PC-3 (cell line): ENCODE results near the gene DSCAM.

ENCODE experiments used
- CTCF ChIP-seq: fragments of 300-600 bp; sonication (generic); conservative IDR thresholded peaks from 2 replicates; pipeline ENCODE4 v1.5.1; 2017; ENCODE audit warnings: antibody characterized with exemption, low read depth, mild to moderate bottlenecking, low read length
- EZH2 ChIP-seq: fragments of 300-600 bp; sonication (generic); IDR thresholded peaks from one replicate; pipeline ENCODE4 v1.6.1; 2017; ENCODE audit warnings: antibody characterized with exemption, mild to moderate bottlenecking, low read length; ENCODE audit not compliant: unreplicated experiment

GRCh38 chr21:40620386-40621145 lies 226.4 kb downstream of the DSCAM start:
- TF ChIP-seq CTCF (no peak), EZH2 (no peak)
